ENCODE measurements around the gene RNF207.

RNF207 gene

GRCh38 chr1:6175411-6175828 is 30.5 kb upstream of the RNF207 start:
- DNase-seq: no peak

- DNase-seq: no peak
Observed at GRCh38 chr1:6176779-6177178, 29.1 kb upstream of the RNF207 start.

GRCh38 chr1:6177681-6178380 is 28.1 kb upstream of the RNF207 start:
- no peak for DNase-seq

- DNase-seq: no peak
Observed at GRCh38 chr1:6178751-6179563, 27.0 kb upstream of the RNF207 start.

- no peak for DNase-seq
Observed at GRCh38 chr1:6179564-6180175, 26.2 kb upstream of the RNF207 start.

- no peak for DNase-seq
Observed at GRCh38 chr1:6180268-6180706, 25.6 kb upstream of the RNF207 start, which contains the start of gene CHD5. Gene CHD5, minus strand, starts transcription at chr1:6180321. Its CDS starts 298 bp downstream, at chr1:6180023.

GRCh38 chr1:6180707-6181311 is 25.1 kb upstream of the RNF207 start:
- DNase-seq: no peak

- no peak for DNase-seq
Observed at GRCh38 chr1:6181347-6181770, 24.6 kb upstream of the RNF207 start.

GRCh38 chr1:6183520-6183989 is 22.4 kb upstream of the RNF207 start:
- no peak for DNase-seq

GRCh38 chr1:6184083-6184783 is 21.7 kb upstream of the RNF207 start:
- no peak for DNase-seq

GRCh38 chr1:6185151-6185550 is 20.8 kb upstream of the RNF207 start:
- peak; percentile 44 for DNase-seq

- no peak for DNase-seq
Observed at GRCh38 chr1:6185635-6186382, 20.1 kb upstream of the RNF207 start.

GRCh38 chr1:6188466-6188865 is 17.5 kb upstream of the RNF207 start:
- no peak for DNase-seq

- DNase-seq: no peak
Observed at GRCh38 chr1:6191968-6192367, 14.0 kb upstream of the RNF207 start.

- peak; percentile 44 for DNase-seq
Observed at GRCh38 chr1:6197746-6198427, 8.0 kb upstream of the RNF207 start.

GRCh38 chr1:6198646-6199297 is 7.1 kb upstream of the RNF207 start:
- DNase-seq: no peak

- peak; percentile 100 for DNase-seq
Observed at GRCh38 chr1:6199298-6200187, 6.4 kb upstream of the RNF207 start, which contains the start of gene RPL22. Gene RPL22, minus strand, starts transcription at chr1:6199595. Its CDS starts 22 bp downstream, at chr1:6199573.

- DNase-seq: no peak
Observed at GRCh38 chr1:6200188-6200809, 5.6 kb upstream of the RNF207 start.

GRCh38 chr1:6202256-6202655 is 3.7 kb upstream of the RNF207 start:
- DNase-seq: no peak
